Effector memory CD4-positive, alpha-beta T cell (primary cell): ENCODE results near the gene CKAP5.

Experiments
- DNase-seq, 3 donors: peaks; one replicate each; pipeline ENCODE4 v3.0.0-alpha.2; 2020
- H3K27ac ChIP-seq: 2 replicates; pipeline ENCODE4 v1.7.0; 2013; ENCODE audit warnings: mild to moderate bottlenecking, low read length, moderate library complexity; ENCODE audit not compliant: insufficient read depth, poor library complexity, severe bottlenecking
- H3K27me3 ChIP-seq: replicated peaks from 2 replicates; pipeline ENCODE4 v1.7.0; 2013; ENCODE audit warnings: mild to moderate bottlenecking, low read length; ENCODE audit not compliant: insufficient read depth, control insufficient read depth, poor library complexity, severe bottlenecking
- H3K36me3 ChIP-seq: 2 replicates; pipeline ENCODE4 v1.7.0; 2013; ENCODE audit warnings: mild to moderate bottlenecking, low read length, moderate library complexity; ENCODE audit not compliant: control insufficient read depth, insufficient read depth
- H3K4me1 ChIP-seq: 2 replicates; pipeline ENCODE4 v1.7.0; 2013; ENCODE audit warnings: low read length, mild to moderate bottlenecking; ENCODE audit not compliant: control insufficient read depth, insufficient read depth, poor library complexity, severe bottlenecking
- H3K4me3 ChIP-seq: 2 replicates; pipeline ENCODE4 v1.7.0; 2013; ENCODE audit warnings: low read length, low read depth, mild to moderate bottlenecking; ENCODE audit not compliant: insufficient read depth, poor library complexity, severe bottlenecking
- H3K9me3 ChIP-seq: 2 replicates; pipeline ENCODE4 v1.7.0; 2013; ENCODE audit warnings: mild to moderate bottlenecking, low read length, moderate library complexity; ENCODE audit not compliant: control insufficient read depth

CKAP5 gene

GRCh38 chr11:46836870-46837269 lies 9.2 kb downstream of the CKAP5 start:
- no peaks in the 10 kb centered on the region for H3K4me1 ChIP-seq
- no peak overlapping the region for H3K27ac ChIP-seq
- no peak for DNase-seq
- no peaks in the 10 kb centered on the region for H3K36me3 ChIP-seq
- no peaks in the 10 kb centered on the region for H3K27me3 ChIP-seq
- no peaks in the 10 kb centered on the region for H3K9me3 ChIP-seq
- no peak overlapping the region for H3K4me3 ChIP-seq

- no peak for DNase-seq
- H3K27ac ChIP-seq: no peak overlapping the region
- H3K4me1 ChIP-seq: no peaks in the 10 kb centered on the region
- H3K9me3 ChIP-seq: no peaks in the 10 kb centered on the region
- no peak overlapping the region for H3K4me3 ChIP-seq
- H3K27me3 ChIP-seq: no peaks in the 10 kb centered on the region
- H3K36me3 ChIP-seq: no peaks in the 10 kb centered on the region
These were observed 9.6 kb downstream of the CKAP5 start for GRCh38 chr11:46836431-46836830.

- H3K36me3 ChIP-seq: no peaks in the 10 kb centered on the region
- H3K27me3 ChIP-seq: no peaks in the 10 kb centered on the region
- no peak overlapping the region for H3K27ac ChIP-seq
These were observed 10.2 kb downstream of the CKAP5 start for GRCh38 chr11:46835897-46836296.

GRCh38 chr11:46834821-46835220 lies 11.3 kb downstream of the CKAP5 start:
- Histone ChIP-seq H3K4me3 (no peak overlapping the region), H3K4me1 (no peaks in the 10 kb centered on the region), H3K9me3 (no peaks in the 10 kb centered on the region), H3K27me3 (no peaks in the 10 kb centered on the region), H3K27ac (no peak overlapping the region), H3K36me3 (no peaks in the 10 kb centered on the region)
- no peak for DNase-seq

More at GRCh38 chr11:46835897-46836296, 10.2 kb downstream of the CKAP5 start:
- DNase-seq: no peak
- H3K4me1 ChIP-seq: no peaks in the 10 kb centered on the region
- H3K4me3 ChIP-seq: no peak overlapping the region
- no peaks in the 10 kb centered on the region for H3K9me3 ChIP-seq

GRCh38 chr11:46832511-46833214 lies 13.4 kb downstream of the CKAP5 start:
- H3K27ac ChIP-seq: no peak overlapping the region
- H3K9me3 ChIP-seq: no peaks in the 10 kb centered on the region
- no peaks in the 10 kb centered on the region for H3K36me3 ChIP-seq
- no peak for DNase-seq
- H3K4me3 ChIP-seq: no peak overlapping the region
- H3K27me3 ChIP-seq: no peaks in the 10 kb centered on the region
- H3K4me1 ChIP-seq: no peaks in the 10 kb centered on the region

- Histone ChIP-seq H3K4me1 (peaks cover 10% of the 10 kb centered on the region), H3K36me3 (no peaks in the 10 kb centered on the region), H3K27ac (no peak overlapping the region), H3K27me3 (no peaks in the 10 kb centered on the region), H3K4me3 (no peak overlapping the region), H3K9me3 (no peaks in the 10 kb centered on the region)
- no peak for DNase-seq
These were observed 18.1 kb downstream of the CKAP5 start for GRCh38 chr11:46827995-46828394.

- H3K36me3 ChIP-seq: no peaks in the 10 kb centered on the region
- H3K9me3 ChIP-seq: no peaks in the 10 kb centered on the region
- no peaks in the 10 kb centered on the region for H3K27me3 ChIP-seq
- no peak overlapping the region for H3K27ac ChIP-seq
- H3K4me1 ChIP-seq: peaks cover 10% of the 10 kb centered on the region
- H3K4me3 ChIP-seq: peak overlapping the region; percentile 69
- DNase-seq: peak; percentile 28 to 54 (median 48)
These were observed 19.6 kb downstream of the CKAP5 start for GRCh38 chr11:46826310-46827044.

- H3K27me3 ChIP-seq: no peaks in the 10 kb centered on the region
- H3K4me3 ChIP-seq: no peak overlapping the region
- DNase-seq: no peak
- H3K9me3 ChIP-seq: no peaks in the 10 kb centered on the region
- no peaks in the 10 kb centered on the region for H3K4me1 ChIP-seq
- no peak overlapping the region for H3K27ac ChIP-seq
- H3K36me3 ChIP-seq: peaks cover 15% of the 10 kb centered on the region
These were observed 37.2 kb downstream of the CKAP5 start for GRCh38 chr11:46808799-46809431.

GRCh38 chr11:46801694-46802470 lies 44.2 kb downstream of the CKAP5 start:
- no peak overlapping the region for H3K4me3 ChIP-seq
- no peaks in the 10 kb centered on the region for H3K4me1 ChIP-seq
- H3K9me3 ChIP-seq: no peaks in the 10 kb centered on the region
- peaks cover 12% of the 10 kb centered on the region for H3K36me3 ChIP-seq
- no peaks in the 10 kb centered on the region for H3K27me3 ChIP-seq
- no peak overlapping the region for H3K27ac ChIP-seq
- DNase-seq: no peak
